ENCODE measurements around the gene TAX1BP3.

DNA sequence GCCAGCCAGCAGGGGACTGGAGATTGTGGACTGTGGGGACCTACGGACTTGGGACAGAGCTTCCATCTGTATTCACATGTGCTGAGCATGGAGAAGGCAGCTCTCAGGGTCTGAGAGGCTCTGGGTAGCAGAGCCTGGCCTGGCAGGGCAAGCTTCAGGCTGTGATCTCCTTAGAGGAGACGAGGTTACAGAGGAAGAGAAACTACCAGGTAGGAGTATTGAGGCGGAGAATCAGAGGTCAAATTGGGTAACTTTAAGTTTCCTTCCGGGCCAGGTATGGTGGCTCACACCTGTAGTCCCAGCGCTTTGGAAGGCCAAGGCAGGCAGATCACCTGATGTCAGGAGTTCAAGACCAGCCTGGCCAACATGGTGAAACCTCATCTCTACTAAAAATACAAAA lies 23.1 kb downstream of the TAX1BP3 start:
- TF ChIP-seq, protein P1, sequence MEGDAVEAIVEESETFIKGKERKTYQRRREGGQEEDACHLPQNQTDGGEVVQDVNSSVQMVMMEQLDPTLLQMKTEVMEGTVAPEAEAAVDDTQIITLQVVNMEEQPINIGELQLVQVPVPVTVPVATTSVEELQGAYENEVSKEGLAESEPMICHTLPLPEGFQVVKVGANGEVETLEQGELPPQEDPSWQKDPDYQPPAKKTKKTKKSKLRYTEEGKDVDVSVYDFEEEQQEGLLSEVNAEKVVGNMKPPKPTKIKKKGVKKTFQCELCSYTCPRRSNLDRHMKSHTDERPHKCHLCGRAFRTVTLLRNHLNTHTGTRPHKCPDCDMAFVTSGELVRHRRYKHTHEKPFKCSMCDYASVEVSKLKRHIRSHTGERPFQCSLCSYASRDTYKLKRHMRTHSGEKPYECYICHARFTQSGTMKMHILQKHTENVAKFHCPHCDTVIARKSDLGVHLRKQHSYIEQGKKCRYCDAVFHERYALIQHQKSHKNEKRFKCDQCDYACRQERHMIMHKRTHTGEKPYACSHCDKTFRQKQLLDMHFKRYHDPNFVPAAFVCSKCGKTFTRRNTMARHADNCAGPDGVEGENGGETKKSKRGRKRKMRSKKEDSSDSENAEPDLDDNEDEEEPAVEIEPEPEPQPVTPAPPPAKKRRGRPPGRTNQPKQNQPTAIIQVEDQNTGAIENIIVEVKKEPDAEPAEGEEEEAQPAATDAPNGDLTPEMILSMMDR (CRISPR knock-in tag; IDR thresholded peaks at IDR 0.05) = no peak
- TF ChIP-seq ZNF549 (CRISPR knock-in tag; IDR thresholded peaks at IDR 0.05) (no peak), GABPA (IDR thresholded peaks at IDR 0.05; ENCODE audit: low read depth, low read length) (no peak), GABPA (CRISPR knock-in tag; IDR thresholded peaks at IDR 0.05; ENCODE audit: low read depth) (no peak), ZNF878 (CRISPR knock-in tag; IDR thresholded peaks at IDR 0.05) (no peak), NR2F6 (IDR thresholded peaks at IDR 0.05) (no peak), NR2F6 (CRISPR knock-in tag; IDR thresholded peaks at IDR 0.05) (no peak), RFX1 (IDR thresholded peaks at IDR 0.05) (no peak), ZNF670 (CRISPR knock-in tag; IDR thresholded peaks at IDR 0.05; ENCODE audit: borderline replicate concordance) (no peak)
